Fibroblast of the conjunctiva (primary cell): ENCODE data around the gene SPOPL.
"Not testable (repeated sequence)": the region's sequence is repeated elsewhere in the genome, so short reads cannot be mapped to it uniquely, and the experiment has no call there.

Source experiments
- DNase-seq: peaks from one replicate; pipeline ENCODE4 v3.0.0-alpha.2; 2010; ENCODE audit warnings: low read depth

Gene SPOPL

GRCh38 chr2:138523673-138524042, 22.1 kb downstream of the SPOPL start:
- not testable (repeated sequence) for DNase-seq

GRCh38 chr2:138524353-138524752, 22.8 kb downstream of the SPOPL start:
- DNase-seq: not testable (repeated sequence)

- no peak for DNase-seq
Measured at GRCh38 chr2:138531913-138532312, 30.3 kb downstream of the SPOPL start.

GRCh38 chr2:138534791-138535190, 33.2 kb downstream of the SPOPL start:
- no peak for DNase-seq

GRCh38 chr2:138536302-138536701, 34.7 kb downstream of the SPOPL start:
- no peak for DNase-seq

GRCh38 chr2:138536740-138537139, 35.2 kb downstream of the SPOPL start:
- DNase-seq: no peak

GRCh38 chr2:138537170-138537915, 35.8 kb downstream of the SPOPL start:
- DNase-seq: no peak

GRCh38 chr2:138544206-138544605, 42.6 kb downstream of the SPOPL start:
- not testable (repeated sequence) for DNase-seq

GRCh38 chr2:138548796-138549195, 47.2 kb downstream of the SPOPL start:
- DNase-seq: no peak

- no peak for DNase-seq
Measured at GRCh38 chr2:138550172-138550571, 48.6 kb downstream of the SPOPL start.

GRCh38 chr2:138550670-138551287, 49.2 kb downstream of the SPOPL start:
- DNase-seq: no peak

GRCh38 chr2:138554123-138554522, 52.6 kb downstream of the SPOPL start:
- DNase-seq: no peak

- DNase-seq: no peak
Measured at GRCh38 chr2:138559641-138560040, 58.1 kb downstream of the SPOPL start.

GRCh38 chr2:138564586-138565229, 63.1 kb downstream of the SPOPL start:
- DNase-seq: no peak

- DNase-seq: no peak
Measured at GRCh38 chr2:138565230-138565598, 63.6 kb downstream of the SPOPL start.

GRCh38 chr2:138572318-138572717, 70.7 kb downstream of the SPOPL start:
- DNase-seq: no peak

- no peak for DNase-seq
Measured at GRCh38 chr2:138577066-138577465, 75.5 kb downstream of the SPOPL start.

GRCh38 chr2:138579556-138579955, 78.0 kb downstream of the SPOPL start:
- DNase-seq: no peak

GRCh38 chr2:138581909-138582308, 80.3 kb downstream of the SPOPL start:
- DNase-seq: no peak

GRCh38 chr2:138589663-138590062, 88.1 kb downstream of the SPOPL start:
- no peak for DNase-seq

- DNase-seq: no peak
Measured at GRCh38 chr2:138596403-138596802, 94.8 kb downstream of the SPOPL start.

- DNase-seq: no peak
Measured at GRCh38 chr2:138600732-138601457, 99.3 kb downstream of the SPOPL start.
